ENCODE measurements around the gene ABHD16A.

The ABHD16A gene

DNA sequence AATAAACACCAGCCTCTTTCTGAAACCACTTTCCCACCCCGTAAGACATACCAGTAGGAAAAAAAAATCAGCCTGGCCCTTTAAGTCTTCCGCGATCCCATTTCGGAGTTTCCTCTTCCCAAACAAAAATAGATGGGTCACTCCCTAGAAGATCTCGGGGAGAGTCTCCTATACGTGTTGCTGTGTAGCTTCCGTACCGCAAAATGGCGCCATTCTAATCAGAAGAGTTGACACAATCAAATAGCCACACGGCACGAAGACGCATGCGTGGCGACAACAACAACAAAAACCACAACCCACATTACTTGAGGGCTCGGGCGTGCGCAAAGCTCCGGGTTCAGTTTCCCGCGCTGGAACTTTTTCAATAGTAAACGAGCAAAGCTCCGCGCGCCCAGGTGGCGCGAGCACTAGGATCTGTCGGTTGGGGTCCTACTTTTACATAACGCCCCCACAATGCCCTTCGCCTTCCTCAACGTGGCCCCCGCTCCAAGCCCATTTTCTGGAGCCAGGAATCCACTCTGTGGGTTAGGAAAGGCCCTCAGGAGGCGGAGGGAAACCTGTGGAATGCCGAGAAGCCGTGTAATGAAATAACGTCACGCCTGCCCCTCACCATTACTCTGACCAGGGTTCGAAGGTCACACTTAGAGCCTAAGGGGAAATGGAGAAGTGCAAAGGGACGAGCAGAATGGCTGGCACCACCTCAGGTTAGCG is 38.2 kb downstream of the ABHD16A start, which contains the start of gene GPANK1:
TSS of gene GPANK1 (minus strand) at position 208 of the 711 bp plus-strand sequence. CDS start 519 bp downstream, outside the sequence.
- Histone ChIP-seq H3K18ac (ENCODE audit: low read depth in 1 of 2, low read length in 2 of 2) (peak within 1 kb of the TSS; percentile 92 to 96), H3K4ac (ENCODE audit: low read depth in 1 of 2, low read length in 2 of 2) (peak within 1 kb of the TSS; percentile 93 to 94), H3K9me3 (ENCODE audit: control insufficient read depth, low read length) (no peaks in the 10 kb centered on the region), H3K4me2 (ENCODE audit: low read length, poor library complexity, severe bottlenecking) (peak within 1 kb of the TSS; percentile 90), H3K36me3 (ENCODE audit: control insufficient read depth in 1 of 2, insufficient read depth in 2 of 2, low read depth in 1 of 2, low read length in 2 of 2) (peaks cover 44 to 53% of the 10 kb centered on the region in 2 experiments), H2BK120ac (ENCODE audit: low read depth, low read length) (peak within 1 kb of the TSS; percentile 65), H2BK5ac (ENCODE audit: low read depth, low read length, poor library complexity, severe bottlenecking) (peak within 1 kb of the TSS; percentile 53), H3K4me3 (ENCODE audit: insufficient read depth in 1 of 2, low read depth in 1 of 2, low read length in 2 of 2) (peak within 1 kb of the TSS; percentile 75 to 97), H3K79me1 (replicated peaks; ENCODE audit: low read length, poor library complexity, severe bottlenecking) (peaks cover 32% of the 10 kb centered on the region), H3K23ac (ENCODE audit: low read length in 2 of 2) (peak within 1 kb of the TSS in 1 of 2 experiments; percentile 86), H3K27ac (ENCODE audit: low read length, poor library complexity, severe bottlenecking) (peak within 1 kb of the TSS; percentile 89), H2BK12ac (ENCODE audit: low read length in 2 of 2) (peak within 1 kb of the TSS; percentile 55 to 73), H2AFZ (ENCODE audit: low read depth, low read length) (peak within 1 kb of the TSS; percentile 74), H2BK15ac (ENCODE audit: low read depth, poor library complexity, severe bottlenecking) (peak within 1 kb of the TSS; percentile 54), H4K91ac (ENCODE audit: low read length) (peak within 1 kb of the TSS; percentile 86), H3K4me1 (ENCODE audit: control insufficient read depth, insufficient read depth, low read depth, low read length) (peaks cover 22% of the 10 kb centered on the region), H3K14ac (ENCODE audit: low read length in 2 of 2) (peak within 1 kb of the TSS in 1 of 2 experiments; percentile 90), H4K8ac (ENCODE audit: low read length) (peak within 1 kb of the TSS; percentile 82), H2AK5ac (ENCODE audit: low read length, severe bottlenecking) (peak within 1 kb of the TSS; percentile 82), H3K27me3 (ENCODE audit: control insufficient read depth in 1 of 2, insufficient read depth in 1 of 2, low read length in 2 of 2) (no peaks in the 10 kb centered on the region), H3K9ac (ENCODE audit: low read length) (peak within 1 kb of the TSS; percentile 97)
- under 1% methylated on average over 31 of the region's 39 CpGs for WGBS
- peak; percentile 98 for DNase-seq

DNA sequence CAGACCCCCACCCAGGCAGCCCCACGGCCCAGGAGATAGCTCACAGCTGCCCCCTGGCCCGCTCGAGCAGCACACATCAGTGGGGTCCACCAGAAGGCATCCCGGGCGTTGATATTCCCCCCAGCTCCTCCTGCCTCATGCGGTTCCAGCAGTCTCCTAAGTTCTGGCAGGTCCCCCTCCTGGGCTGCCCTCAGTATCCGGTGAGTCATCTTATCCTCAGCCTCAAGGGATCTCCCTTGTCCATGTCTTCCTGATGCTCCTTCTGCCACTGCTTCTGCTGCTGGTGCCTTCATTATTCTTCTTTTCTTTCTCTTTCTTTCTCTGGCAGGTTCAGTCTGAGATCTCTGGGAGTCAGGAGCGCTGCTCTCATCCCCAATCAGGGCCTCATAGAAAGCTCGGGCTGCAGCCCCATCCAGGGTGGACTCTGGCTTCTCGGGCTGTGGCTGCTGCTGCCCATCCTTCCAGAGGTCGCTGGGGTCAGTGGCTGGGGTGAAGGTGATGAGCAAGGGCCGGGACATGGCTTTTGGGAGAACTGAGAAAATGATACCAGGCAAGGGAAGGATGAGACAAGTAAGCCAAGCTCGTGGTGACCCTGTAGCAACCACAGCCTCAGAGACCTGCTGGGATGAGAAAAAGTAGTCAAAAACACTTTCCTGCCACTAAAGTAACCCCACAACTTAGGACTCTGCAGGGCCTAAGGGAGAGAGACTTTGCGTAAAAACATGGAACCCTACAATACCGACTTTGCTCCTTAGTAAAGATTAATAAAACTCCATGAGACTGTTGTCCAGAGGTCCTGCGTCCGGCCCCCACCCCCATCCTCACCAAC is 38.9 kb downstream of the ABHD16A start:
- H3K4ac ChIP-seq (ENCODE audit: low read depth in 1 of 2, low read length in 2 of 2), result peak overlapping the region; percentile 93 to 94
- H2BK5ac ChIP-seq (ENCODE audit: low read depth, low read length, poor library complexity, severe bottlenecking), result peak overlapping the region; percentile 52
- H3K9ac ChIP-seq (ENCODE audit: low read length), result peak overlapping the region; percentile 97
- no peaks in the 10 kb centered on the region for H3K27me3 ChIP-seq (ENCODE audit: control insufficient read depth in 1 of 2, insufficient read depth in 1 of 2, low read length in 2 of 2)
- peak overlapping the region; percentile 65 for H2BK120ac ChIP-seq (ENCODE audit: low read depth, low read length)
- peaks cover 24% of the 10 kb centered on the region for H3K79me1 ChIP-seq (replicated peaks; ENCODE audit: low read length, poor library complexity, severe bottlenecking)
- H3K18ac ChIP-seq (ENCODE audit: low read depth in 1 of 2, low read length in 2 of 2), result peak overlapping the region; percentile 91 to 92
- peaks cover 29% of the 10 kb centered on the region for H3K4me1 ChIP-seq (ENCODE audit: control insufficient read depth, insufficient read depth, low read depth, low read length)
- peak overlapping the region; percentile 82 for H2AK5ac ChIP-seq (ENCODE audit: low read length, severe bottlenecking)
- H3K23ac ChIP-seq (ENCODE audit: low read length in 2 of 2), result peak overlapping the region in 1 of 2 experiments; percentile 37
- H3K27ac ChIP-seq (ENCODE audit: low read length, poor library complexity, severe bottlenecking), result peak overlapping the region; percentile 89
- DNase-seq, result peak; percentile 89
- H4K8ac ChIP-seq (ENCODE audit: low read length), result peak overlapping the region; percentile 82
- 19% methylated on average over 17 of the region's 17 CpGs for WGBS
- H3K4me2 ChIP-seq (ENCODE audit: low read length, poor library complexity, severe bottlenecking), result peak overlapping the region; percentile 90
- peaks cover 39 to 46% of the 10 kb centered on the region in 2 experiments for H3K36me3 ChIP-seq (ENCODE audit: control insufficient read depth in 1 of 2, insufficient read depth in 2 of 2, low read depth in 1 of 2, low read length in 2 of 2)
- peak overlapping the region; percentile 49 to 97 for H3K4me3 ChIP-seq (ENCODE audit: insufficient read depth in 1 of 2, low read depth in 1 of 2, low read length in 2 of 2)
- peak overlapping the region; percentile 2 for H2AFZ ChIP-seq (ENCODE audit: low read depth, low read length)
- H2BK12ac ChIP-seq (ENCODE audit: low read length in 2 of 2), result peak overlapping the region; percentile 55 to 73
- no peaks in the 10 kb centered on the region for H3K9me3 ChIP-seq (ENCODE audit: control insufficient read depth, low read length)
- H4K91ac ChIP-seq (ENCODE audit: low read length), result peak overlapping the region; percentile 86
- H2BK15ac ChIP-seq (ENCODE audit: low read depth, poor library complexity, severe bottlenecking), result peak overlapping the region; percentile 14
- H3K14ac ChIP-seq (ENCODE audit: low read length in 2 of 2), result peak overlapping the region in 1 of 2 experiments; percentile 62

DNA sequence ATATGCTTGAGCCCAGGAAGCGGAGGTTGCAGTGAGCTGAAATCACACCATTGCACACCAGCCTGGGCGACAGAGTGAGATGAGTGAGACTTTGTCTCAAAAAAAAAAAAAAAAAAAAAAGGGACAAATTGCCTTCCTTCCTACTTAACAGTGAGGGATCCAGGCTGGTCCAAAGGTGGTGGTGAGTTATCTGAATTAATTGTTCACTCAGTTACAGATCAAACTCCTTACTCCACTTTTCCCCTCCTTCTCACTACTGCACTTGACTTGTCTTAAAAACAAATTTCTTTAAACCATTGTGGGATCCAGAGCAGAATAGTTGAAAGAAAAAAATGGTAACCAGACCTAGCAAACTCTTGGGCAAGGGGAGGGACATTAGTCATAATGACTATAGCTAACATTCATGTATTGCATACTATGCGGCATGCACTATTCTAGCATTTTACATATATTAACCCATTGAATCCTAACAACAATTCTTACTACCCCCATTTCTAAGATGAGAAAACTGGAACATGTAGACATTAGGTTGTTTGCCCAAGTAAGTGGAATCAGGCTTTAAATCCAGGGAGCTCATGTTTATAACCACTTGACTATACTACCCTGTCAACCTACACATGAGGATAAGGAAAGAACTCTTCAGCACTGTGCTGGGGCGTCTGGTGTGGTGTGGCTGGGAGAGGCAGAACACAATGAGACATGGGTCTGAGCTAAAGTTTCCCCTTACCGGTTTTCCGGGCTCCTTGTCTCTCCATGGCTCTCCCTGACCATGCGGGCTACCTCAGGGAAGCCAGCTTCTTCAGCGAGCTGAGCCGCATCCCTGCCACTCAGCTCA is 39.8 kb downstream of the ABHD16A start:
- peaks cover 36% of the 10 kb centered on the region for H3K4me1 ChIP-seq (ENCODE audit: control insufficient read depth, insufficient read depth, low read depth, low read length)
- peak overlapping the region; percentile 97 for H3K9ac ChIP-seq (ENCODE audit: low read length)
- H3K4ac ChIP-seq (ENCODE audit: low read depth in 1 of 2, low read length in 2 of 2), result peak overlapping the region; percentile 78 to 94
- peak overlapping the region in 1 of 2 experiments; percentile 62 for H3K14ac ChIP-seq (ENCODE audit: low read length in 2 of 2)
- peak overlapping the region; percentile 49 to 91 for H3K18ac ChIP-seq (ENCODE audit: low read depth in 1 of 2, low read length in 2 of 2)
- H2BK120ac ChIP-seq (ENCODE audit: low read depth, low read length), result no peak overlapping the region
- peaks cover 21% of the 10 kb centered on the region for H3K79me1 ChIP-seq (replicated peaks; ENCODE audit: low read length, poor library complexity, severe bottlenecking)
- H2AK5ac ChIP-seq (ENCODE audit: low read length, severe bottlenecking), result peak overlapping the region; percentile 82
- H2BK5ac ChIP-seq (ENCODE audit: low read depth, low read length, poor library complexity, severe bottlenecking), result no peak overlapping the region
- H3K9me3 ChIP-seq (ENCODE audit: control insufficient read depth, low read length), result no peaks in the 10 kb centered on the region
- H2BK15ac ChIP-seq (ENCODE audit: low read depth, poor library complexity, severe bottlenecking), result no peak overlapping the region
- peak overlapping the region in 1 of 2 experiments; percentile 50 for H3K23ac ChIP-seq (ENCODE audit: low read length in 2 of 2)
- H3K27me3 ChIP-seq (ENCODE audit: control insufficient read depth in 1 of 2, insufficient read depth in 1 of 2, low read length in 2 of 2), result no peaks in the 10 kb centered on the region
- peak overlapping the region in 1 of 2 experiments; percentile 97 for H3K4me3 ChIP-seq (ENCODE audit: insufficient read depth in 1 of 2, low read depth in 1 of 2, low read length in 2 of 2)
- H3K27ac ChIP-seq (ENCODE audit: low read length, poor library complexity, severe bottlenecking), result peak overlapping the region; percentile 89
- peak overlapping the region in 1 of 2 experiments; percentile 73 for H2BK12ac ChIP-seq (ENCODE audit: low read length in 2 of 2)
- DNase-seq, result peak; percentile 54
- no peak overlapping the region for H2AFZ ChIP-seq (ENCODE audit: low read depth, low read length)
- peaks cover 35 to 39% of the 10 kb centered on the region in 2 experiments for H3K36me3 ChIP-seq (ENCODE audit: control insufficient read depth in 1 of 2, insufficient read depth in 2 of 2, low read depth in 1 of 2, low read length in 2 of 2)
- WGBS, result 84% methylated on average over 7 of the region's 9 CpGs
- H4K8ac ChIP-seq (ENCODE audit: low read length), result peak overlapping the region; percentile 21
- peak overlapping the region; percentile 86 for H4K91ac ChIP-seq (ENCODE audit: low read length)
- H3K4me2 ChIP-seq (ENCODE audit: low read length, poor library complexity, severe bottlenecking), result peak overlapping the region; percentile 90

All from mesenchymal stem cell (in vitro differentiated cells and primary cell).